NCI-H524 treated with DMSO at 0.1 percent for 48 hours (cell line): ENCODE results near the gene CCL28.
"Not testable (repeated sequence)": the region's sequence is repeated elsewhere in the genome, so short reads cannot be mapped to it uniquely, and the experiment has no call there.

Experiments used
- DNase-seq: peaks from one replicate; lab custom pipeline; 2025; lab: John Stamatoyannopoulos, UW

Gene CCL28

DNA sequence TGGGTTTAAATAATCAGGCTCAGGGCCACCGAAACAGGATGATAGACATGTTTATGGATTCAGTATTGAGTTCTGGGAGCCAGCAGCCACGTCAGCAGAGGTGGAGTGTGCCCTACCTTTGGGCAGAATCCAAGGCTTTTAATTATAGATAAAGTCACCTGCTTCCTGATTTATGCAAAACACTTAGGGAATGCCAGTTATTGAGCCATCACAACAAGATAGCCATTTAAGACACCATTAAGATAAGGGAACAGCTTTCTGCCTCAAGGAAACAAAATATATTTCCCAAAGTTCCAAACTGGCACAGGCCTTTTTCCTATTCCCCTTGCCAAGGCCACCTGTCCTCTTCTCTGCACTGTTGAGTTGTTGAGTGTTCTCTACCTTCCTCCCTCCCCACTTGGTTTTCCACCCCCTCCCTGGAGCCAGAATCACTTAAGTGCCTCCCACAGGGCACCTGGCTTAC is 2.4 kb downstream of the CCL28 start:
- no peak for DNase-seq

DNA sequence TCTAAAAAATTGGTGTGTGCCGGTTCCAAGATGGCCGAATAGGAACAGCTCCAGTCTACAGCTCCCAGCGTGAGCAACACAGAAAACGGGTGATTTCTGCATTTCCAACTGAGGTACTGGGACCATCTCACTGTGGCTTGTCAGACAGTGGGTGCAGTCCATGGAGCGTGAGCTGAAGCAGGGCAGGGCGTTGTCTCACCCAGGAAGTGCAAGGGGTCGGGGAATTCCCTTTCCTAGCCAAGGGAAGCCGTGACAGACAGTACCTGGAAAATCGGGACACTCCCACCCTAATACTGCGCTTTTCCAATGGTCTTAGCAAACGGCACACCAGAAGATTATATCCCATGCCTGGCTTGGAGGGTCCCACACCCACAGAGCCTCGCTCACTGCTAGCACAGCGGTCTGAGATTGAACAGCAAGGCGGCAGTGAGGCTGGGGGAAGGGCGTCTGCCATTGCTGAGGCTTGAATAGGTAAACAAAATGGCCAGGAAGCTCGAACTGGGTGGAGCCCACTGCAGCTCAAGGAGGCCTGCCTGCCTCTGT is 9.6 kb downstream of the CCL28 start:
- DNase-seq = not testable (repeated sequence)

- DNase-seq = no peak
These were observed 10.4 kb downstream of the CCL28 start for GRCh38 chr5:43401827-43402226.

DNA sequence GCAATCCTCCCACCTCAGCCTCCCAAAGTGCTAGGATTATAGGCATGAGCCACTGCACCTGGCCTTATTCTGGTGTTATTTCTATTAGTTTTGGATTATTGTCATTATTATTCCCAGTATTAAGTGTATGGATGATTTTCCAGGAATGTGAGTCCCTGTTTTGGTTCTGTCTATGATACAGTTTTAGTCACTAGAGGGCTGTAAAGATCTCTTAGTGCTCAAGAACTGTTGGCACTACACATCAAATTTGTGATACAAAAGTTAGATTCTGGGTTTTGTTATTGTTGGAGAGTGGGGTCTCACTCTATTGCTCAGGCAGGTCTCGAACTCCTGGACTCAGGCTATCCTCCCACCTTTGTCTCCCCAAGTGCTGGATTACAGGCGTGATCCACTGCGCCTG is 12.1 kb downstream of the CCL28 start:
- no peak for DNase-seq

DNA sequence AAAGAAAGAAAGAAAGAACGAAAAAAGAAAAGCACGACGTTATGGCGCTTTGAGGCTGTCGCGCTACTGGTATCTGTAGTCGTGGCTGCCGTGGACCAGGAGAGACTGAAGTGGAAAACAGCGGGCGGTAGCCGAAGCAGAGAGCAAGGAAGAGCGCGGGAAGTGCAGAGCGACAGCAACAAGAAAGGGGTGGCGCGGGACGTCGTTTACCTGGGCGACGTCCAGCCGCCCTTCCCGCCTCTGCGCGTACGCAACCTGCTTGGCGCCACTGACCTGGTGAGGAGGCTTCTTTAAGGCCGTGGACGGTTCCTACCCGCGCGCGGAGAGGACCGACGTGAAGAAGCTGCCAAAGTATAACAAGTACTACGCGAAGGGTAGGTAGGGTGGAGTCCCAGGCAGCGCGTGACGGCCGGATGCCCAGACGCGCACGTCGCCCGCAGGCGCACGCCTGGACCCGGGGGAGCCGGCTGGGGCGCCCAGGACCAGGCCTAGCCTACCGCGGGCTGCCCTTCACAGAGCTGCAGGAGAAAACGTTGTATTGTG is 15.4 kb downstream of the CCL28 start:
- peak; percentile 37 for DNase-seq

GRCh38 chr5:43390471-43390870 is 21.7 kb downstream of the CCL28 start:
- DNase-seq = no peak

GRCh38 chr5:43389679-43390329 is 22.4 kb downstream of the CCL28 start:
- DNase-seq = peak; percentile 90

GRCh38 chr5:43386960-43387362 is 25.2 kb downstream of the CCL28 start:
- DNase-seq = no peak

- no peak for DNase-seq
These were observed 35.6 kb downstream of the CCL28 start for GRCh38 chr5:43376496-43377140.

DNA sequence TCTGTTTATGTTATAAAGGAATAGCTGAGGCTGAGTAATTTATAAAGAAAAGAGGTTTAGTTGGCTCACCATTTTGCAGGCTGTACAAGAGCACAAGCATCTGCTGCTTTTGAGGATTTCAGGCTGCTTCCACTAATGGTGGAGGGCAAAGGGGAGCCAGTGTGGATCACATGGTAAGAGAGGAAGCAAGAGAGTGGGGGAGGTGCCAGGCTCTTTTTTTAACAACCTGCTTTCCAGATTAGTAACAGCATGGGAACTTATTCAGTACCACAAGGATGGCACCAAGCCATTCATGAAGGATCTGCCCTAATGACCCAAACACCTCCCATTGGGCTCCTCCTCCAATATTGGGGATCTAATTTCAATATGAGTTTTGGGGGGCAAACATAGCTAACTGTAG is 40.4 kb downstream of the CCL28 start:
- no peak for DNase-seq

DNA sequence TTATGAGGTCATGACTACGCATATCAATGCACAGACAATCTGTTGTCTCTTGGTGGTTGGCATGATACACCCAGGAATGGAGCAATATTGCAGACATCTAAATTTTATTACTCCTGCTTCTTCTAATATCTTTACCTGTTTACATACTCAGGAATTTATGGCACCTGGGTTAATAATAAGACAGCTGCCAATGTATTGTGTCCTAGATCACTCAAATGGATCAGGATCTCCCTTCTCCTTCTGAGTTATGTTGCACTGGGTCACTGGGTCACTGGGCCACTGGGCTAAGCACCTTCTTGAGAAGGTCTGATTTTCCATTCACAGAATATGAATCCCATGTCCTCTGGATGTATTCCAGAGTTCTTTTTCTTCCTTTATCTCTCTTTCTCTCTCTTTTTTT is 41.8 kb downstream of the CCL28 start:
- no peak for DNase-seq

DNA sequence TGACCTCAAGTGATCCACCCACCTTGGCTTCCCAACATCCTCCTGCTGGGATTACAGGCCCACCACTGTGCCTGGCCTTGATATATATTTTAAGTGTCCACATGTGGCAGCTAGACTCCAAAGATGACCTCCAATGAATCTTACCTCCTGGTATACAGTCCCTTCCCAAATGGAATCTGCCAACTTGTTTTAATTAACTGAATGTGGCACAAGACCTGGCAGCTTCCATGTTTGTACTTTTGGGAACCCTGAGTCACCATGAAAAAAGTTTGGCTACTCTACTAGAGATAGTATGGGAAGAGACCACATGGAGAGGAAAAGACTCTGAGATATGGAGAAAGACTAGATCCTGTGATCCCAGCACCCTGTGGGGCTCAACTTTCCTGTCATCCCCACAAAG is 42.5 kb downstream of the CCL28 start:
- no peak for DNase-seq

- DNase-seq = no peak
These were observed 44.1 kb downstream of the CCL28 start for GRCh38 chr5:43367909-43368669.

DNA sequence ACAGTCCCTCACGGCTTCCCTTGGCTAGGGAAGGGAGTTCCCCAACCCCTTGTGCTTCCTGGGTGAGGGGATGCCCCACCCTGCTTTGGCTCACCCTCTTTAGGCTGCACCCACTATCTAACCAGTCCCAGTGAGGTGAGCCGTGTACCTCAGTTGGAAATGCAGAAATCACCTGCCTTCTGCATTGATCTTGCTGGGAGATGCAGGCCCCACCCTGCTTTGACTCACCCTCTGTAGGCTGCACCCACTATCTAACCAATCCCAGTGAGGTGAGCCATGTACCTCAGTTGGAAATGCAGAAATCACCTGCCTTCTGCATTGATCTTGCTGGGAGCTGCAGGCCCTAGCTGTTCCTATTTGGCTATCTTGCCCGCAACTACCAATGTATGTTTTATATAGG is 44.7 kb downstream of the CCL28 start:
- DNase-seq = no peak

DNA sequence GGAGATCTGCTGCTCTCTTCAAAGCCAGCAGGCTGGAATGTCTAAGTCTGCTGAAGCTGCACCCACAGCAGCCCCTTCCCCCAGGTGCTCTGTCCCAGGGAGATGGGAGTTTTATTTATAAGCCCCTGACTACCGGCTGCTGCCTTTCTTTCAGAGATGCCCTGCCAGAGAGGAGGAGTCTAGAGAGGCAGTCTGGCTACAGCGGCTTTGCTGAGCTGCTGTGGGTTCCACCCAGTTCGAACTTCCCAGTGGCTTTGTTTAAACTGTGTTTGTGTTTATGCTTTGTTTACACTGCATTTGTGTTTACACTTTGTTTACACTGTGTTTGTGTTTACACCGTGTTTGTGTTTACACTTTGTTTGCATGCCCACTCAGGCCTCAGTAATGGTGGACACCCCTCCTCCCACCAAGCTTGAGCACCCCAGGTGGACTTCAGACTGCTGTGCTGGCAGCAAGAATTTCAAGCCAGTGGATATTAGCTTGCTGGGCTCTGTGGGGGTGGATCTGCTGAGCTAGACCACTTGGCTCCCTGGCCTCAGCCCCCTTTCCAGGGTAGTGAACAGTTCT is 45.4 kb downstream of the CCL28 start:
- DNase-seq = not testable (repeated sequence)

DNA sequence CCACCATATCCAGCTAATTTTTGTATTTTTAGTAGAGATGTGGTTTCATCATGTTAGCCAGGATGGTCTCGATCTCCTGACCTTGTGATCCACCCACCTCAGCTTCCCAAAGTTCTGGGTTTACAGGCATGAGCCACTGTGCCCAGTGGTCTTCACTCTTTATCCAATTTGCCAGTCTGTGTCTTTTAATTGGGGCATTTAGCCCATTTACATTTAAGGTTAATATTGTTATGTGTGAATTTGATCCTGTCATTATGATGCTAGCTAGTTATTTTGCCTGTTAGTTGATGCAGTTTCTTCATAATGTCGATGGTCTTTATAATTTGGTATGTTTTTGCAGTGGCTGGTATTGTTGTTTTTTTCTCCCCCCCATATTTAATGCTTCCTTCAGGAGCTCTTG is 47.0 kb downstream of the CCL28 start:
- not testable (repeated sequence) for DNase-seq

GRCh38 chr5:43363445-43364152 is 48.6 kb downstream of the CCL28 start:
- no peak for DNase-seq

DNA sequence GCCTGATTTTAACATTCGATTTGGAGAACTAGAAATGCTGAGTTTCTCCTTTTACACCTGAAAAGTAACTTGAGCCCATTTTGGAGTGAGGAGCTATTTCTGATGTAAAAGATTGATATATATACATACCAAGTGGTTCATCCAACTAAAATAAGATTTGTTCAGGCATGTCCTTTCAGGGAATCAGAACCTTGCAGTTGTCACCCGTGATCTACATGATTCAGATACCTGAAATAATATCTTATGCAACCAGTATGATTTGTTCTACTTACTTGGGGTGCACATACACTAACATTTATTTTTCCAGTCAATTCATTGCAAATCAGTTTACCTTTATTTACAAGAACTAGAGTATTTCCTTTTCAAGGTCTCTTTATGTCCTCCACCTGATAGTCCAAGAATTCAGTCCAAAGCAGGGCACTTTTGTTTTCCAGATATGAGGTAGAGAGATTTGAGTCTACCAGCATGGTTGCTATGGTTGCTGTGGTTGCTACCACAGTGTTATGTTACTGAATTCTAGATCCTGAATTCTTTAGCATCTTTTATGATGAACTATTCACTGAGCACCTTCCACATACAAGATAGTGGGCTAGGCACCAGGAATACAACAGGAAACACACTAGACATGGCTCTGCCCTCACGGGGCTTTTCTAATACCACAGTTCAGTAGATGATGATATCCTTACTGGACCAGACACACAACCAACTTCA is 49.3 kb downstream of the CCL28 start:
- no peak for DNase-seq

- DNase-seq = no peak
These were observed 53.5 kb downstream of the CCL28 start for GRCh38 chr5:43358726-43359125.

- no peak for DNase-seq
These were observed 53.9 kb downstream of the CCL28 start for GRCh38 chr5:43358301-43358700.

DNA sequence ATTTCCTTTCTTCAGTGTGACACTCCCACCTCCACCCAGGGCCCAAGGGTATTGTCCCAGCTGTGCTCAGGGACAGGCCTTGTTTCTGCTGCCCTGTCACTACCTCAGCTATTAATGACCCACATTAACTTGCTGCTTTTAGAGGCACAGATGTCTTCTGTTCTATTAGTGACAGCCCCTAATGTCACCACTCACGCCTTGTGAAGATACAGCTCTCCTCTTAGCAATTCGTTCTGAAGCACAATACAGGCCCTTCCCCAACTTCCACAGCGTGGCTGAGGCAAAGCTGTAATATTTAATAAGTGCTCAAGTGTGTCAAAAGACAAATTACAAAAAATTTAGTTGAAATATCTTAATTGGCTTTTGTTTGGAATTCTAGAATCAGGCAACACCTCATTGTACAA is 54.3 kb downstream of the CCL28 start:
- no peak for DNase-seq
